LHCN-M2 (cell line): Measurements from ENCODE around the gene IFIT5. TPM values are rescaled to one million over a fixed set of nuclear protein-coding genes. Genes with fewer than 3 reads are reported as not detected.
"Not testable (repeated sequence)": the region's sequence is repeated elsewhere in the genome, so short reads cannot be mapped to it uniquely, and the experiment has no call there.

ENCODE experiments used
- DNase-seq: peaks from one replicate; pipeline ENCODE4 v3.0.0-alpha.2; 2012; ENCODE audit warnings: low read depth
- total RNA-seq: library from RNA; depleted of rRNA; stranded (reverse); fragments of >200 nt; gene quantifications from 2 replicates; pipeline ENCODE4 v1.2.3, GENCODE V29; 2014

IFIT5 gene
- total RNA-seq, 1 experiment from 2014 or later, result 40.5 TPM

- no peak for DNase-seq
These were observed 20.5 kb upstream of the IFIT5 start for GRCh38 chr10:89393898-89394297.

DNA sequence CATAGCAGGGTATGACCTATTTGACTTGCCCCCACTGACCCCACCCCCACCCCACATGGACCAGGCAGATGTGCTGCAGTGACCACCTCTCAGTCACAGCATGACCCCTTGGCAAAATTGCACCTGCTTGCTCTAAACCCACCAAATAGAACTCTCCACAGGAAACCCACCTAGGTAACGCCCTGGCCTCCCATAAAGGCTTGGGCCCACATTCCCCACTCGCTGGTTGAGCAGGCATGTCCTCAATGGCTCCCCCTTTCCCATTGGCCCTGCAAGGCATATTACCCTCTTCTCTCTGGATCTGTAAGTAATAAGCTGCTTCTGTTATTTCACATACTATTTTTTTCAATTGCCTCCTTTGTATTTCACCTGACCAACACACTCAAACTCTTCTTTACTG lies 19.2 kb upstream of the IFIT5 start:
- no peak for DNase-seq

- peak; percentile 91 for DNase-seq
These were observed 16.2 kb upstream of the IFIT5 start for GRCh38 chr10:89398003-89398749.

DNA sequence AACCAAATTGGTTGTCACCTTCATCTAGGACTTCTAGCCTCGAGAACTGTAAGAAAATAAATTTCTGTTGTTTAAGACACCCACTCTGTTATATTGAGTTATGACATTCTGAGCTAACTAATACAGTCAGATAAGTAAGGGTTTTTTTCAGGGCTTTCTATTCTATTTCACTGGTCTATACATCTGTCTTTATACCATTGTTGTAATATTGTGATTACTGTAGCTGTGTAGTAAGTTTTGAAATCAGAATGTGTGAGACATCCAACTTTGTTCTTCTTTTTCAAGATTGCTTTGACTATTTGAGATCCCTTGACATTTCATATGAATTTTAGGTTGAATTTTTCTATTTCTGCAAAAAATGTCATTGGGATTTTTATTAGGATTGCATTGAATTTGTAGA lies 14.4 kb upstream of the IFIT5 start:
- no peak for DNase-seq

GRCh38 chr10:89403043-89403442 lies 11.3 kb upstream of the IFIT5 start:
- DNase-seq, result no peak

GRCh38 chr10:89404104-89405047 lies 10.0 kb upstream of the IFIT5 start:
- DNase-seq, result no peak

DNA sequence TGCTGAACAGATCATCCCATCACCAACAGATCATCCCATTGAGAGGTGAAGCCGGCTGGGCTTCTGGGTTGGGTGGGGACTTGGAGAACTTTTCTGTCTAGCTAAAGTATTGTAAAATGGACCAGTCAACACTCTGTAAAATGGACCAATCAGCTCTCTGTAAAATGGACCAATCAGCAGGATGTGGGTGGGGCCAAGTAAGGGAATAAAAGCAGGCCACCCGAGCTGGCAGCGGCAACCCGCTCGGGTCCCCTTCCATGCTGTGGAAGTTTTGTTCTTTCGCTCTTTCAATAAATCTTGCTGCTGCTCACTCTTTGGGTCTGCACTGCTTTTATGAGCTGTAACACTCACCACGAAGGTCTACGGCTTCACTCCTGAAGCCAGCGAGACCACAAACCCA lies 8.2 kb upstream of the IFIT5 start:
- not testable (repeated sequence) for DNase-seq

DNA sequence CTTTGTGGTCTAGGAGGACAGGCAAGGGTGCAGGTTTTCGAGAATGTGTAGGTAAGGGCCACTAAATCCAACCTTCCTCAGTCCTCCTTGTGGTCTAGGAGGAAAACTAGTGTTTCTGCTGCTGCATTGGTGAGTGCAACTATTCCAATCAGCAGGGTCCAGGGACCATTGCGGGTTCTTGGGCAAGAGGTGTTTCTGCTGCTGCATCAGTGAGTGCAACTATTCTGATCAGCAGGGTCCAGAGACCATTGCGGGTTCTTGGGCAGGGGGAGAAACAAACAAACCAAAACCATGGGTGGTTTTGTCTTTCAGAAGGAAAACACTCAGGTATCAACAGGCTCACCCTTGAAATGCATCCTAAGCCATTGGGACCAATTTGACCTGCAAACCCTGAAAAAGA lies 6.6 kb upstream of the IFIT5 start:
- not testable (repeated sequence) for DNase-seq

GRCh38 chr10:89409282-89409681 lies 5.1 kb upstream of the IFIT5 start:
- DNase-seq, result not testable (repeated sequence)

GRCh38 chr10:89410551-89410950 lies 3.8 kb upstream of the IFIT5 start:
- DNase-seq, result not testable (repeated sequence)

GRCh38 chr10:89411135-89411534 lies 3.2 kb upstream of the IFIT5 start:
- not testable (repeated sequence) for DNase-seq

DNA sequence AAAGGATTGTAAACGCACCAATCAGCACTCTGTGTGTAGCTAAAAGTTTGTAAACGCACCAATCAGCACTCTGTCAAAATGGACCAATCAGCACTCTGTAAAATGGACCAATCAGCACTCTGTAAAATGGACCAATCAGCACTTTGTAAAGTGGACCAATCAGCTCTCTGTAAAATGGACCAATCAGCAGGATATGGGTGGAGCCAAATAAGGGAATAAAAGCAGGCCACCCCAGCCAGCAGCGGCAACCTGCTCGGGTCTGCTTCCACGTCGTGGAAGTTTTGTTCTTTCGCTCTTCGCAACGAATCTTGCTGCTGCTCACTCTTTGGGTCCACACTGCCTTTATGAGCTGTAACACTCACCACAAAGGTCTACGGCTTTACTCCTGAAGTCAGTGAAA lies 2.1 kb upstream of the IFIT5 start:
- DNase-seq, result not testable (repeated sequence)

DNA sequence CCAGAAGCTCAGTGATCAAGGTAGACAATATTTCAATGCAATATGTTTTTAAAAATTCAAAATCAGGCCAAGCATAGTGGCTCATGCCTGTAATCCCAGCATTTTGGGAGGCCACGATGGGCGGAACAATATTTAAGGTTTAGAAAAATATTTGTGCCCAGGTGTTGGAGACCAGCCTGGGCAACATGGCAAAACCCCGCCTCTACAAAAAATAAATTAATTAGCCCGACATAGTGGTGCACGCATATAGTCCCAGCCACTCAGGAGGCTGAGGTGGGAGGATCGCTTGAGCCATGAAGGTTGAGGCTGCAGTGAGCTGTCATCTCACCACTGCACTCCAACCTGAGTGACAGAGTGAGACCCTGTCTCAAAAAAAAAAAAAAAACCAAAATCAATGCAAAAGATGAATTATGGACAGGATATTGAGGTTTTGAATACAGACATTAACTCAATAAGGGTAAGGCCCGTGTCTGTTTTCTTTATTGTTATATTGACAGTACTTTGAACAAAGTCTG lies 913 bp upstream of the IFIT5 start:
- DNase-seq, result no peak

DNA sequence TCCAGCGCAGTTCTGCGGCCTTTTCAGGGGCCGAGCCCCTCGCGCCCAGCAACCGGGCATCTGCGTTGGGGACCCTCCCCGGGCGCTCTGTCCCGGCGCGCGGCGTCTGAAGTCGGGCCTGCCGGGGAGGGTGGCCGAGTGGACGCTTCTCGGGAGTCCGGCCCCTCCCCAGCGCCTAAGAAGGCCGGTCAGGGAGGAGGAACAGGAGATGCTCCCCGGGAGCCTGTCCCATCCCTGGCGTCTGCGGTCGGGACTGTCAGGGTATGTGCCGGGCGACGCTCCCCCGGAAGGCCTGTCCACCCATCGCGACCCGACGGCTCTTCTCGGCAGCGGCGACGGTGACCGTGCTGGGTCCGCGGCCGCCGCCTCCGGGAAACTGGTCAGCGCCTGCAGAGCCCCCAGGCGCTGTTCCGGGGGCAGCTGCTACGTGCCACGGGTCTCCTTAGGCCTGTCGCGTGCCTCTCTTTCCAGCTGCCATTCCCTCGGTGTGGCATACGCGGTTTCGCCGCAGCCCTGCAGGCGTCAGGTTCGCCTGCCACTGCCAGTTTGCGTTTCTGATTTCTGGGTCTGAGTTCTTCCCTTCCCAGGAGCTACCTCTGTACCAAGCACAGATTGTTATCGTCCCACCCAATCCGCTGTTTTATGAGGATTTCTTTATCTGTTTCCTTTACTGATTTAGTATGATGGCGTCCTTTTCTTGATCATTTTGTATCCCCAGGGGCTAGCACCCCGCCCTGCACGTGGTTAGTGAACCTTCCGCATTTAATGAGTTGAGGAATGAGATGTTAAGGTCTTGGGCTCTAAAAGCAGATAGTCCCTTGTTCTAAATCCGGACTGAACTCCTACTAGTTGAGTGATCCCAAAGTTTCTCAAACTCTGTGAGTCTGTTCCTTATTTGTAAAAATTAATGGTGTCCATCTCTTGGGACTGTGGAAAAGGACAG lies 782 bp downstream of the IFIT5 start:
- DNase-seq, result peak; percentile 55

DNA sequence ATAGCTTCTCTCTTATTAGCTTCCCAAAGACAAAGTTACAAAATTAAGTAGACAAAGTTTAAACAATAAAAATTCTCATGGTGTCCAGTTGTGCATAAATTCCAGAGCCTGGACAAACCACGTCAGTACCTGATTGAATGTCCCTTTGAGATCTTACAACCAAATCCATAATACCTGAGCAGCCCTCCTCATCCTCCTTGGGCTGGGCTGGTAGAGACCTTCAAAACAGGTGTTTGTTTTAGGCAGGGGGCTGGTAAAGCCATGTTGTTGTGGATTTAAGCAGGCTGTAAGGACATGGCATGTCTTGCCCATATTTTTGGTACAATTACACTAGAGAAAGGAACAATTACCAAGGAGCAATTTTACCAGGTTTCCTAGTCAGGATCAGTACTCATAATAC lies 2.1 kb downstream of the IFIT5 start:
- DNase-seq, result no peak

DNA sequence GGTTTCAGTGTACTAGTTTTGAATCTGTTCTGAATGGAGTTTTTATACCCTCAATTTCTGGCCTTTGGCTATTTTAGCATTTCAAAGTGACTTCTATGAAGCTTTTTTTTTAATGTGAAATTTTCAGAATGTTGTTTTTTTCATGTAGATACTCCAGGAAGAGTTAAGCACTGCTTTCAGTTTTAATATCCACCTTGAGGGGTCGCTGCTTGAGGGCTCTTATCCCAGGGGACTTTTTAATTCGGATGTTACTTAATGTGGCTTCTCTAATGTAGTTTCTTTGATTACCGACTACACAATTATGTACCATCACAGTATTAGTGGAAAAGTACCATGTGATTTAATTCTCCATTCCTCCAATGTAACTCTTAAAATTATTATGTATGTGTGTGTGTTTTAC lies 5.2 kb downstream of the IFIT5 start:
- peak; percentile 57 for DNase-seq

- DNase-seq, result no peak
These were observed 6.7 kb downstream of the IFIT5 start for GRCh38 chr10:89421018-89421476.

DNA sequence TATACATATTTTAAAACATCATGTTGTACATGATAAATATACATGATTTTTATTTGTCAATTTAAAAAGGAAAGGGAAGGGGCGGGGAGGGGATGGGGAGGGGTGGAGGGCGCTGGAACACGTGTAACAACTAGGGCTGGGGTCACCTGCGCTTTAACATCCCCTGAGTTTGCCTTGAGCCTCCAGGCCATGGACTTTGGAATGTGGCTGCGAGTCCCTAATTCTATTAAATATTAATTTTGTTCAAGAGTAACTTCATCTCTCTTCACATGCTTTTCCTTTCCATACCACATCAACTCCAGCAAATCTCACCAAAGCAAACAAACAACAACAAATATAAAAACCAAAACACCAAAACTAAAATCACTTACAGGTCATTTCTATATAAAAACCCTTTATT lies 10.6 kb downstream of the IFIT5 start:
- DNase-seq, result no peak

DNA sequence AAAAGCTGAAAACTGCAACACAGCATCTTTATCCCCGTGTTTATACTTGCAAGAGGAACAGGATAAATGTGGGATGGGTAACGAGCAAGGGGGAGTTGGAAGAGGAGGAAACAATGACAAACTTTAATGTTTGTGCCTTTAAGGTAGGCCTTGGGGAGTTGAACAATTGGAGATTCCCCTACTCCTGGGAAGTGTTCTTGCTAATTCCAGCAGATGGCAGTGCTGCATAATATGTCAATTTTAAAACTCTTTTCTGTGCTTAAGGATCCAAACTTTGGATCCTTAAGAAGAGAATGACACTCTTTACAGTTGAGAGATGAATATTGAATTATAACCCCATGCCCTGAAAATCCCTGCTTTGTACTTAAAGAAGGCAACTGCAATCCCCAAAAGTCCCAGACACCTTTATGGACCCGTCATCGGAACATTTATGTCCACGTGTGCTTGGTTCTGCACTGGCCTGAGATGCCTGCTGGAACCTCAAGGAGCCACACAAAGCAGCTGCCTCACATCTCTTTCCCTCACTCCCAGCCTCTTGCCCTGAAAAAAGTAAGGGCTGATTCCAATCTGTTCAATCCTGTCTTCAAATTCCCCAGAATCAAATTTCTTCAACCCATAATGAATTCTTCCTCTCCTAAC lies 12.0 kb downstream of the IFIT5 start:
- DNase-seq, result peak; percentile 71

GRCh38 chr10:89427629-89428028 lies 13.3 kb downstream of the IFIT5 start:
- DNase-seq, result peak; percentile 80

- DNase-seq, result peak; percentile 54
These were observed 14.5 kb downstream of the IFIT5 start for GRCh38 chr10:89428877-89429276.
